Amniotic epithelial cell (primary cell): ENCODE results near the gene POGLUT2.

Experiments used
- DNase-seq: peaks from one replicate; pipeline ENCODE4 v3.0.0-alpha.2; 2010; ENCODE audit warnings: low read depth

The POGLUT2 gene

GRCh38 chr13:102798581-102799425 lies at the start of gene POGLUT2, which contains the start of gene BIVM:
TSS of gene POGLUT2 (minus strand) at chr13:102798976. CDS start at chr13:102798670, 306 bp downstream.
TSS of gene BIVM (plus strand) at chr13:102799119. CDS start at chr13:102807268, 8,149 bp downstream.
- peak; percentile 91 for DNase-seq

GRCh38 chr13:102847272-102848234 lies 48.8 kb upstream of the POGLUT2 start:
- peak; percentile 41 for DNase-seq

DNA sequence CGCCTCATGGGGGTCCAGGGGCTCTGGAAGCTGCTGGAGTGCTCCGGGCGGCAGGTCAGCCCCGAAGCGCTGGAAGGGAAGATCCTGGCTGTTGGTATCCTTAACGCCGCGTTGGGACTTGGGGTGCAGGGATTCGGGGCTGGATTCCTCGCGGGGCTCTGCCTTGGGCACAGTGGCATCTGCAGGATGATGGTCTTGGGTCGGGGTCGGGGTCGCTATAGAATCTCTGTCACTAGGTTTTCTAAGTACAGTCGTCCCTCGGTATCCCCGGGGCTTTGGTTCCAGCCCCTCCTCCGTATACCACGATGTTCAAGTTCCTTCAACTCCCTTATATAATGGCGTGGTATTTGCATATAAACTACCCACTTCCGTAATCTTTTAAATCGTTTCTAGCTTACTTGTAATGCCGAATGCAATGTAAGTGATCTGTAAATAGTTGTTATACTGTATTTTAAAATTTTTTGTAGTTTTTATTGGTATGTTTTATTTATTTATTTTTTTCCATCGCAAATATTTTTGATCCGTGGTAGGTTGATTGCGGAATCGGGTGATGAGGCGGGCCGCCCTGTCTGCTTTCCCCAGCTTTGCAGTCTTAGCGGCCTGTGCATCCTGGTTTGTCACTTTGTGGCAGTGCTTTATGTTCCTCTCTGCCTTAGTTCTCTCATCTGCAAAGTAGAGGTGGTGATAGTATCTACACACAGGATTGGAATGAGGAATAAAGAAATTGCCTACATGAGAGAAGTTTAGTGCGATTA lies 47.7 kb upstream of the POGLUT2 start:
- peak; percentile 33 for DNase-seq

DNA sequence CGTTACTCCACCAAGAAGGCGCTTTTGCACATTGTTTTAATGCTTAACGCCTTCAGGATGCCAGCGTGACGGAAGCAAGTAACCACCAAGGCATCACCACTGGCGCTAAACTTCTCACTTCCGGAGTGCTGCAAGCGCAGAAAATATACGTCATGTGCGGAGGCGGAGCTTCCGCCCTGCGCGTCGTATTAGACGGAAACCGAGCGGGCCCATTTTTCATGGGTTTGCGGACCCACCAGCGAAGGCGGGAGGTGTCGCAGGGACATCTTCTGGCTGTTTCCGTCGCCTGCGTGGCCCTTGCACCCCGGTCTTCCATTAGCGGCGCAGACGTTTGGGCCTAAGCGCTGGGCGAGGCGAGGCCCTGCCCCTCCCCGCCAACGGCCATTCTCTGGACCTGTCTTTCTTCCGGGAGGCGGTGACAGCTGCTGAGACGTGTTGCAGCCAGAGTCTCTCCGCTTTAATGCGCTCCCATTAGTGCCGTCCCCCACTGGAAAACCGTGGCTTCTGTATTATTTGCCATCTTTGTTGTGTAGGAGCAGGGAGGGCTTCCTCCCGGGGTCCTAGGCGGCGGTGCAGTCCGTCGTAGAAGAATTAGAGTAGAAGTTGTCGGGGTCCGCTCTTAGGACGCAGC lies 47.0 kb upstream of the POGLUT2 start, which contains the start of gene ERCC5:
TSS of gene ERCC5 (plus strand) at position 403 of the 631 bp plus-strand sequence. CDS start 235 bp downstream, outside the sequence.
- DNase-seq, result peak; percentile 94

DNA sequence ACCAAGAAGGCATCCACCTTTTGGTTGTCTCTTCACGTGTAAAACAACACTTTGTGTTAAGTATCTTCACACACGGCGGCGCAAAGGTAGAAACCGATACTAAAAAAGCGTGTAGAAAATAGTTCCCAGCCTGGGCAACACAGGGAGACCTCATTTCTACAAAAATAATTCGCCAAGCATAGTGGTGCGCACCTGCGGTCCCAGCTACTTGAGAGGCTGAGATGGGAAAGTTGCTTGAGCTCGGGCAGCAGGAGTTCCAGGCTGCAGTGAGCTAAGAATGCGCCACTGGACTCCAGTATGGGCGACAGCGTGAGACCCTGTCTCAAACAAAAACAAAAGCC lies 46.5 kb upstream of the POGLUT2 start:
- DNase-seq, result no peak

DNA sequence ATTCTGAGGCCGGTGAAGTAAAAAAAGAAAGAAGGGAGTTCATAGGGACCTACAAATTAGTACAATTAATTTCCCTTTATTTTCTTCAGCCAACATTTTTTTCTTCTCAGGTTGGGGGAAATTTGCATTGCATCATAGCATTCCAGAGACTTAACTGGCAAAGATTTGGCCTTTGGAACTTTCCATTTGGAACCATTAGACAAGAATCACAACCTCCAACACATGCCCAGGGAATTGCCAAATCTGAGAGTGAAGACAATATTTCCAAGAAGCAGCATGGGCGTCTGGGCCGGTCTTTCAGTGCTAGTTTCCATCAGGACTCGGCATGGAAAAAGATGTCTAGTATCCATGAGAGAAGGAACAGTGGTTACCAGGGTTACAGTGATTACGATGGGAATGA lies 40.7 kb upstream of the POGLUT2 start:
- peak; percentile 72 for DNase-seq

DNA sequence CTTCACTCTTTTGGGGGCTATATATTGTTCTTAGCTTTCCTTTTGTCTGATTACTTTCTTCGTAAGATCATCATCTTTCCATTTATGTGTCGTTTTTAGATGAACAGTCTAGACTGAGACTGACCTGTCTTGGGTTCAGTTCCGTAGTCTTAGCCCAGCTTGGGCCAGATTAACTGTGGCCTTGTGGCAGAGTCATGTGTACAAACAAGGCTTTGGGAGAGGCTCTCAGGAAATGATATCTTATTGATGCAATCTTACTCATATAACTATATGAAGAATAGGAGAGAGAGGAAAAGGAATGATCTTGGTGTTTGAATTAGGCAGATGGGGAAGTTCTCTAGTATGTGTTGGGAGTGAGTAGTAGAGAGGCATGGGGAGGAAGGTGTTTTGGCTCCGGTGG lies 40.2 kb upstream of the POGLUT2 start:
- DNase-seq, result peak; percentile 7

DNA sequence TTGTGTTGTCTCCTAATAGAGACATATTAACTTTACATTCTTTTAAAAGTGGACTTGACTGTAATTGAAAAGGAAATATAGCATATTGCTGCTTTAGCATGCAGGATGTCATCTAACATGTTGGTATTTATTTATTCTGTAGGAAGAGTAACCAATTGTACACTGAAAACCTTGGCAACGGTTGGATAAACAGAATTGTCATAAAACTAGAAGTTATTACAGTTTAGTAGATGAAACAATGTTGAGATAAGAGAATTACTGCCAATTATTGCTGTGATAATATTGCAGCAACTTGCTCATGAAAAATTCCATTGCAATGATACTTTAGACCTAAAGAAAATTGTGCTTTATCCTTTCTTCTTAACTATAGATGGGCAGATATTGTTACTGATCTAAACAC lies 39.5 kb upstream of the POGLUT2 start:
- peak; percentile 3 for DNase-seq

- no peak for DNase-seq
Measured at GRCh38 chr13:102836471-102836870, 37.7 kb upstream of the POGLUT2 start.

DNA sequence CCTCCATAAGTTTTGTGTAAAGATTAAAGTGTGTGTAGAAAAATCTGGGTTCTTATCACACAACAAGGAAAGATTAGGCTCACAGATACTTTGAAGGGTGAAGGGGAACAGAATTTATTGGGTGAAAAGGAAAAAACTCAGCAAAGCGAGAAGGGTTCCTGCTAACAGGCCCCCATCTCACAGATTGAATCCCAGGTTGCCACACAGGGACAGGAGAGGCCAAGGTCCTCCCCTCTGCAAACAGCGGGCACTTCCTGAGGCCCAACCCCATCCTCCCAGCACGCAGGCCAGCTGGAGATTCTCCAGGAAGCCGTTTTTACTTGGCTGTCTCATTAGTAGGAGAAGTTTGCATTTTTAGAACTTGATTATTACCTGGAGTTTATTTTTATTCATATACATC lies 31.9 kb upstream of the POGLUT2 start:
- DNase-seq, result no peak

DNA sequence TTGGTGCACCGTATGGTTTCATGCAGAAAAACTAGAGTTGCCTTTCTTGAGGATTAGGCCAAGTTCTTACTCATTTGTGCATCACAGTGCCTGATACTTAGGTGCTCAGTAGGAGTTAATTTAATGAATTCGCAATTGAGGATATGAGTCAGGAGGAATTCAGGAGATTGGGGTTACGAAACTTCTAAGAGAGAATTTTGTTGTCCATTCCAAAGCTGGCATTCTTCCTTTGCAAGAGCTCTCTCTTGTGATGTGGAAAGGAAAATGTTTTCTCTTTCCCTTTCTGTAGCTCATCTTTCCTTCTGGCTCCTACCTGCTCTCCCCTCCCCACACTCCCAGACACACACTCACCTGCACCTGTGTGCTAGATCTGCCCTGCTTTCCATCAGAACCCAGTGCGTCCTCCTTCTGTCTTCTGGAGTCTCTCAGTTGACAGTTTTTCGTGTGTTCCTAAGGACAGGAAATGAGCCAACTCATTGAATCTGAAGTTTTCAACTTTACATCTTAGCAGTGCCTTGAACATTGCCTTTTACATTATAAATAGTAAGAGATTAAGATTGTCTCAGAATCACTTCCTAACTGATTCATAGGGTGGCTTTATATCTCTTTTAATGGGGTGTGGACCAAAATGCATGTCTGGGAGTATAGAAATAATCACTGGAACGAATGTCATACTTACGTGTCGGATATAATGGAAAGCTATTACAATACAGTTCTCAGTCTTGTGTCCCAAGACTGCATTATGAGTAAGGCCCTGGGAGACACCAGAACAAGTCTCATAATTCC lies 27.3 kb upstream of the POGLUT2 start:
- peak; percentile 98 for DNase-seq

- no peak for DNase-seq
Measured at GRCh38 chr13:102825400-102825799, 26.6 kb upstream of the POGLUT2 start.

DNA sequence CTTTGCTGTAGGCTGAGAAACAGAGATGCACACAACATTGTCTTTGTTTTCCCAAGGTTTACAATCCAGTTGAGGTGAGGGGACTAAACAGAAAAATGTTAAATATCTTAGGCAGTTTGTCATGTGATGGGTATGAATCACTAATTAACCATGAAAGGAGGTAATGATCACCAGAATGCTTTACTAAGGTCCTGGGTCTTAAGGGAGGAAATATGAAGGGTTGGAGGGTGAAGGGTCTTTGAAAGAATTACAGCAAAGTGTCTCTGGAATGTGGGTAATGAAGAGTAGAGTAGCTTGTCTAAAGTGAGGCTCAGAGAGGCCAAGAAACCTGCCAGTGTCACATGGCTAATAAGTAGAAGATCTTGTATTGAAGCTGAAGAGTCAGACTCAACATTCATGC lies 19.1 kb upstream of the POGLUT2 start:
- DNase-seq, result no peak

DNA sequence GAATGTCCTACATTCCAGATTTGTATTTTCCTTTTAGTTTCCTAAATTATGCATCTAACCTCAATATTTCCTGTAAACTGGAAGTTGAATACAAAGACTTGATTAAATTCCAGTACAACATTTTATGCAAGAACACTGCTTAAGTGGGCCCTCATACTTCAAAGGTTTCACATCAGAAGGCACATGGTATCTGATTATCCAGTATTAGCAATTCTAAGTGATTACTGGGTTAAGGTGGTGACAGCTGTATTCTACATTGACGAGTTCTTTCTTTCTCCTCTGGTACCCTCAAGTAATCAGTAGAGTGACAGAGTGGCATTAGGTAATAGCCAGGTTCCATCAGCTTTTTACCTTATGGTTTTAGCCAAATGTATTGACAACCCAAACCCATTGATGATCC lies 18.5 kb upstream of the POGLUT2 start:
- DNase-seq, result no peak

GRCh38 chr13:102816708-102817107 lies 17.9 kb upstream of the POGLUT2 start:
- no peak for DNase-seq

DNA sequence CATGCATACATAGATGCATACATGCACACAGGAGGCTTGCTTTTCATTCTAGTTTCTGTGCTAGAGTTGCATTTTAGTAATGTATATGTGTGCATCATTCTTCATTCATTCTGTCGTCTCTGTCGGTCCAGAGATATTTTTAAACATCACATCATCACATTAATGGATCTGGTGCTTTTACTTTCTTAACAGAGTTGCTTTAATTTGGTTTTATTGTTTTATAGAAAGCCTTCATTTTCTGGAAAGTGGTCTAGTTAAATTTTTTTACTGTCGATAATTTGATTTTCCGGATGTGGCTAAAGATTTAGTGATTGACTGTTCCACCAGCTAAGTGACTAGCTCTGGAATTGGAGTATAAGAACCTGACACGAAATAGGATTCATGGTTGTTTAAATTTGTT lies 17.0 kb upstream of the POGLUT2 start:
- DNase-seq, result no peak

DNA sequence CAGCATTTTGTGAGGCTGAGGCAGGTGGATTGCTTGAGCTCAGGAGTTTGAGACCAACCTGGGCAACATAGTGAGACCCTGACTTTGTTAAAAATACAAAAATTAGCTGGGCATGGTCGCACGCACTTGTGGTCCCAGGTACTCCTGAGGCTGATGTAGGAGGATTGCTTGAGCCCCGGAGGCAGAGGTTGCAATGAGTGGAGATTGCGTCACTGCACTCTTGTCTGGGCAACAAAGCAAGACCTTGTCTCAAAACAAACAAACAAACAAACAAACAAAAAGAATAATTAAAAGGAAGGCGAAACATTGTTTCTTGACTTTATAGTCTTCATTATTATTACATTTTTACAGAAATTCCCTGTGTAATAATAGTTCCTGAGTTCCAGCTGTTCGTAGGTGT lies 16.0 kb upstream of the POGLUT2 start:
- DNase-seq, result no peak

- DNase-seq, result no peak
Measured at GRCh38 chr13:102814025-102814607, 15.3 kb upstream of the POGLUT2 start.

DNA sequence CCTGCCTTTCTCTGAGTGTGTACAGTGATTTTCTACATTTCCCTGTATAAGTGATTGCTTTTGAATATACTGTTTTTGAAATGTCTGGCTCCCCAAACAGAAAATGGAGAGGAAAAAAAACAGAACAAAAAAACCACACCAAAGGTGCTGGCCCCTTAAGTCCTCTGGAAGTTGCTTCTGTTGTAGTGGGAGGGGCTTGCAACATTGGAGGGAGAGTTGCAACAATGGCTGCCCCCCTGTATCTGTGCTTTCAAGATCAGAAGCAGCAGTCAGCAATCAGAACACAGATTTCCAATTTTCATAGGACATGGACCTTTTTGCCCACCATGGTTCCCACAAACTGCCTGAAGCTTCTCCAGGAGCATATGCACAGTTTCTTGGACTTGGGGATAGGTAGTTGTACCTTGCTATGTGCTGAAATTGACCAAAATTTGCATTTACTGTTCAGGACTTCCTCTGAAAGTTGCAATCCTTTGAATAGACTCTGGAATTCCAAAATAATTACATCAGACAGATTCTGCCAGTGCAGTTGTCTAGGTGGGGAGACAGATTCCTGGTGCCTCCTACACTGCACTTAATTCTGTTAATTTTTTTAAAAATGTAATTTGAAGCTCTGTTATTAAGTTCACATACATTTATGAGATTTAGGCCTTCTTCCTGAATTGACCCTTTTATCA lies 14.0 kb upstream of the POGLUT2 start:
- peak; percentile 41 for DNase-seq

DNA sequence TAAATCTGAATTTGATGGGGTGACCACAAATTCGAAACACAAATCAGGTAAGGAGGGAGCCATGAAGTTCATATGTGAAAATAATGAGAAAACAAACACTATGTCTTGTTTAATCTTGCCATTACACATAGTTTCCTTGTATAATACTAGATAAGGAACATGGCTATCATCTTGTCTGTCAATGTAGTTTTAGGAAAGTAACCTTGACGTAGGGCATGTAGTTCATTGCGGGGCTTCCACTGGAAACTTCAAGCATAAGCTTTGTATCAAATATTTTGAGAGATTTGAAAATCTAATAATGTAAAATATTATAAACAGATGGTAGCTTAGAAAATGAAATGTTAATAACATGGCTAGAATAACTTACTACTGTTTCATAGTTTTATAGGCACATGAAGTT lies 8.9 kb upstream of the POGLUT2 start:
- DNase-seq, result no peak
